Measurements from ENCODE around the gene IFITM2. TPM values are rescaled to one million over a fixed set of nuclear protein-coding genes. Genes with fewer than 3 reads are reported as not detected.

IFITM2 gene
- total RNA-seq, 1 donor from 2014 or later: 112 TPM

DNA sequence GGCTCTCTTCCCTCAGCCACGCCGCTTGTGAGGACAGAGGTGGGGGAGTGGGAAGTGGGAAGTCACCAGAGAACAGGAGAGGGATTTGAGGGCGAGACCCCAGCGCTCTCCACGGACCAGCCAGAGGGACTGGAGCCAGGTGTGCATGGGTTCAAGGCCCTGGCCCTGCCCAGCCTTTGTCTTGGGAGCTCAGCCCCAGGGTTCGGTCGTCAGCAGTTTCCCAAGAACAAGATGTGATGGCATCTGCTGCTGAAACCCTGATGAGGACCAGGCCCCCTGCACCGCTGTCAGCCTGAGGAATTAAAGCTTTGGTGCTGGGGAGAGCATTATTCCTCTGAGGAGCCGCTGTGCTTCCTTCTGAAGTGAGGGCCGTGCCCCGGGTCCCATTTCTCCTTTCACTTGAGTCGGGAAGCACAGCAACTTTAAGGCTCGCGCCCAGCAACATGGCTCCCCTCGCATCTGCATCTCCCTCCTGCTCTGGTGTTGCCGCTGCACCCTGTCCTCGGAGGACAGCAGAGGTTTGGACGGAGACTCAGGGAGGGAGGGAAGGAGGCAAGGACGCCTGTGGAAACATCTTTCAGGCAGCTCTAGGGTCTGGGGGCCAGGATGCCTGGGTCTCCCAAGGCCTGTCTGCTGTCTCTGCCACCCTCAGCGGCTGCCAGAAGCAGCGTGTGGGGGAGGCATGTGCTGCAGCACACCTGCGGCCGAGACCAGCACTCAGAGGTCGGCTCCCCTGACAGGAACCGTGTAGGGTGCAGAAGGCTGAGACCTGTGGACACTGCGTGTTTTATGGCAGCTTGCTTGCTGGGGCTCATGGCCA, 12.1 kb upstream of the IFITM2 start:
- H3K27ac Mint-ChIP-seq: no peak overlapping the region
- POLR2A ChIA-PET: interaction anchor here (1.7 kb wide), 1 partner anchor 28 kb away, joined by 5 read pairs; no protein-coding TSS in a partner anchor
- intact Hi-C loops (cut with micrococcal nuclease): no loop called here
- H3K4me1 Mint-ChIP-seq: peaks cover 2% of the 10 kb centered on the region
- H3K27me3 Mint-ChIP-seq: no peaks in the 10 kb centered on the region
- ATAC-seq (ENCODE audit: low read depth) (no peak), DNase-seq (no peak)
- H3K4me3 Mint-ChIP-seq: no peak overlapping the region
- peaks cover 21% of the 10 kb centered on the region for H3K36me3 Mint-ChIP-seq (ENCODE audit: low read depth)
- TF ChIP-seq, protein P1, sequence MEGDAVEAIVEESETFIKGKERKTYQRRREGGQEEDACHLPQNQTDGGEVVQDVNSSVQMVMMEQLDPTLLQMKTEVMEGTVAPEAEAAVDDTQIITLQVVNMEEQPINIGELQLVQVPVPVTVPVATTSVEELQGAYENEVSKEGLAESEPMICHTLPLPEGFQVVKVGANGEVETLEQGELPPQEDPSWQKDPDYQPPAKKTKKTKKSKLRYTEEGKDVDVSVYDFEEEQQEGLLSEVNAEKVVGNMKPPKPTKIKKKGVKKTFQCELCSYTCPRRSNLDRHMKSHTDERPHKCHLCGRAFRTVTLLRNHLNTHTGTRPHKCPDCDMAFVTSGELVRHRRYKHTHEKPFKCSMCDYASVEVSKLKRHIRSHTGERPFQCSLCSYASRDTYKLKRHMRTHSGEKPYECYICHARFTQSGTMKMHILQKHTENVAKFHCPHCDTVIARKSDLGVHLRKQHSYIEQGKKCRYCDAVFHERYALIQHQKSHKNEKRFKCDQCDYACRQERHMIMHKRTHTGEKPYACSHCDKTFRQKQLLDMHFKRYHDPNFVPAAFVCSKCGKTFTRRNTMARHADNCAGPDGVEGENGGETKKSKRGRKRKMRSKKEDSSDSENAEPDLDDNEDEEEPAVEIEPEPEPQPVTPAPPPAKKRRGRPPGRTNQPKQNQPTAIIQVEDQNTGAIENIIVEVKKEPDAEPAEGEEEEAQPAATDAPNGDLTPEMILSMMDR (IDR thresholded peaks at IDR 0.05): no peak
- CTCF ChIA-PET: no interaction called here
- no peaks in the 10 kb centered on the region for H3K9me3 Mint-ChIP-seq

DNA sequence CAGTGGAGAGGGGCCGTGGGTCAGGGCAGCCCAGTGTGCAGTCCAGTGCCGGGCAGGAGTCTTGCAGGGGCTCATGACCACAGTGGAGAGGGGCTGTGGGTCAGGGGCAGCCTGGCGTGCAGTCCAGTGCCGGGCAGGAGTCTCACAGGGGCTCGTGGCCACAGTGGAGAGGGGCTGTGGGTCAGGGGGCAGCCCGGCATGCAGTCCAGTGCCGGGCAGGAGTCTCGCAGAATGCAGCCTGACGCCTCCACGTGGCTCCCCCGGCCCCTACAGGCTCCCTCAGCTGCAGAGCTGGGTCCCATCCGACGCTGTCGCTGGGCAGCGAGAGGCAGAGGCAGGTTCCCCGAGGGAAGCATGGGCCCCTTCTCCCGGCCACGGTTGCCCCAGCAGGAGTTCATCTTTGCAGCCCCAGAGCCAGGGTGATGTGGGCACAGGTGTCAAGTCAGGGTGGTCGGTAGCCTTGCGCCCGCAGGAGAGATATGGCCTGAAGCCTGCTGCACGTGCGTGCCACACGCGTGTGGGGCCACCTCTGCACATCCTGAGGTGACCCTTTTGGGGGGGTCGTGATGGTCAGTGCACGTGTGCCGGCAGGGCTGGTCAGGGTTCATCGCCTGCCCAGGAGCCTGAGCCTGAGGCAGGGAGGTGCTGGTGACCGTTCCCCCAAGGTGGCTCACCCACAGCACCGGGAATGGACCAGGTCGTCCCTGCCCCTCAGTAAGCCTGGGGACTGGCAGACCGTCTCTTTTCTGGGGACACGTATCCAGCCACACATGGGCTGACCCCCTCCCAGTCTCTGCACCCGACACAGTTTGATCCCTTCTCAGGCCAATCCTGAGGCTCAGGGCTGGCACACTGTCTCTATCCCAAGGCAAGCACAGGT, 11.2 kb upstream of the IFITM2 start:
- no peak overlapping the region for H3K4me3 Mint-ChIP-seq
- no peak for ATAC-seq (ENCODE audit: low read depth)

DNA sequence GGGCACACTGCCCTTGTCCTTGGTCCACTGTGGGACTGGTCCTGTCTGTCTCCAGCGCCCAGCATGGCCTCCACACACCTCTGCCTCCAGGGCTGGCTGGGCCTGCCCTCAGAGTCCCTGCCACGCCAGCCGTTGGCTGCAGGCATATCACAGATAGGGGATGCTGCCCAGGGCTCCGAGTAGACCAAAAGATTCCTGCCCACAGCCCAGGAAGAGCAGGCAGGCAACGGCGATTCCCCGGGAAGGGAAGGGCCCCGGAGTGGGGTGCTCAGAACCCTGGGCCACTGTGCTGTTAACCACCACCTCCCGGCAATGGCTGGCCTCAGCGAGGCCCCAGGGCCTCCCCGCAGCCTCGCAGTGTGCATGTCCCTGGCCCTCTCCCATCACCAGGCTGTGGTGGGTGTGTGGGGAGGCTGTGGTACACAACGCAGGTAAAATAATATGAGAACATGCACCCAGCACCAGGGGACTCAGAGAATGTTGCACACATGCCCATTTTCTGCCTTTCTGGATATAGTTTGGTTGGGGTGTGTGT, 10.5 kb upstream of the IFITM2 start:
- POLR2A ChIA-PET: no interaction called here
- intact Hi-C loops (cut with micrococcal nuclease): no loop called here
- DNase-seq: no peak
- Mint-ChIP-seq H3K27ac (no peak overlapping the region), H3K9me3 (no peaks in the 10 kb centered on the region), H3K27me3 (no peaks in the 10 kb centered on the region), H3K4me3 (no peak overlapping the region), H3K36me3 (ENCODE audit: low read depth) (peaks cover 15% of the 10 kb centered on the region), H3K4me1 (peaks cover 6% of the 10 kb centered on the region)
- CTCF ChIA-PET: no interaction called here
- ATAC-seq (ENCODE audit: low read depth): no peak
- TF ChIP-seq, protein P1 (IDR thresholded peaks at IDR 0.05): no peak

More for the DNA sequence above, 11.2 kb upstream of the IFITM2 start:
- H3K36me3 Mint-ChIP-seq (ENCODE audit: low read depth): peaks cover 17% of the 10 kb centered on the region
- no peak overlapping the region for H3K27ac Mint-ChIP-seq
- intact Hi-C loops (cut with micrococcal nuclease): no loop called here
- ChIA-PET CTCF (no interaction called here), POLR2A (no interaction called here)
- TF ChIP-seq, protein P1 (IDR thresholded peaks at IDR 0.05): no peak
- H3K27me3 Mint-ChIP-seq: no peaks in the 10 kb centered on the region
- no peak for DNase-seq
- peaks cover 6% of the 10 kb centered on the region for H3K4me1 Mint-ChIP-seq
- H3K9me3 Mint-ChIP-seq: no peaks in the 10 kb centered on the region

DNA sequence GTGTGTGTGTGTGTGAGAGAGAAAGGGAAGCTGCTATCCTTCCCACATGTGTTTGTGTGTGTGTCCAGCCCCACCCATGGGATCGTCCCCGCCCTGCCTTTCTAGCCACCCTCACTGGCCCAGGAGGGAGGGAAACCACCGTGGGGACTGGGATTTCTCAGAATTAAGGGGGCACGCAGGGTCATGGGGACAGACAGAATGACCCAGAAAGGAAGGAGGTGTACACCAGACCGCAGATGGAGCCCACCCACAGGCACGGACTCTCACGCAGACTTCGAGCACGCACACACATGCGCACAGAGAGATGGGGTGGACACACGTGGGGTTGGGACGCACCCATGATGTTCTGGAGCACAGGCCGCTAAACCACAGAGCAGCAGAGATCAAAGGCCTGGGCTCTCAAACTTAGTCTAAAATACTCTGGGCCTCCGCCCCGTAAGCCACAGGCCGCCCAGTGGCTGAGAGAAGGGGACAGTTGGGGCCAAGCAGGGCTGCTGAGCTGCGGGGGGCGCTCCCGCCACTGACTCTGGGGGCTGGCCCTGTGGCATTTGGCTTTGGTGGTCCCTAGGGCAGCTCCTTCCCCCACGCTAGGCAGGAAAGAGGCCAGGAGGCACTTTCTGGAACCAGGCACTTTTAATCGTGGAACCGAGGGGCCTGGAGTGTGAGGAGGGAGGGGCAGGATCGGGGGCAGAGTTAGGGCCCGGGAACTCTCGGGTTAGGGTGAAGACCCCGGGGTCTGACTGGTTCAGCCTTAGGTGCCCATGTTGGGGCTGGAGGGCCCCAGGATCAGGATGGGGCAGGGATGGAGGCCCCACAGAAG, 9.8 kb upstream of the IFITM2 start:
- Mint-ChIP-seq H3K27ac (no peak overlapping the region), H3K36me3 (ENCODE audit: low read depth) (peaks cover 14% of the 10 kb centered on the region), H3K27me3 (no peaks in the 10 kb centered on the region), H3K4me3 (no peak overlapping the region), H3K4me1 (peaks cover 11% of the 10 kb centered on the region), H3K9me3 (no peaks in the 10 kb centered on the region)
- CTCF ChIA-PET: no interaction called here
- POLR2A ChIA-PET: no interaction called here
- TF ChIP-seq, protein P1 (IDR thresholded peaks at IDR 0.05): no peak
- ATAC-seq (ENCODE audit: low read depth): no peak
- peak; percentile 12 for DNase-seq
- intact Hi-C loops (cut with micrococcal nuclease): no loop called here

Data from activated B cell treated with CpG ODN at 0.5 μM for 24 hours (primary cell).